ENCODE results near the gene OXNAD1.

The OXNAD1 gene, protein sequence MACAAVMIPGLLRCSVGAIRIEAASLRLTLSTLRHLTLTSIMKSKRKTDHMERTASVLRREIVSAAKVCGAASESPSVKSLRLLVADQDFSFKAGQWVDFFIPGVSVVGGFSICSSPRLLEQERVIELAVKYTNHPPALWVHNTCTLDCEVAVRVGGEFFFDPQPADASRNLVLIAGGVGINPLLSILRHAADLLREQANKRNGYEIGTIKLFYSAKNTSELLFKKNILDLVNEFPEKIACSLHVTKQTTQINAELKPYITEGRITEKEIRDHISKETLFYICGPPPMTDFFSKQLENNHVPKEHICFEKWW

DNA sequence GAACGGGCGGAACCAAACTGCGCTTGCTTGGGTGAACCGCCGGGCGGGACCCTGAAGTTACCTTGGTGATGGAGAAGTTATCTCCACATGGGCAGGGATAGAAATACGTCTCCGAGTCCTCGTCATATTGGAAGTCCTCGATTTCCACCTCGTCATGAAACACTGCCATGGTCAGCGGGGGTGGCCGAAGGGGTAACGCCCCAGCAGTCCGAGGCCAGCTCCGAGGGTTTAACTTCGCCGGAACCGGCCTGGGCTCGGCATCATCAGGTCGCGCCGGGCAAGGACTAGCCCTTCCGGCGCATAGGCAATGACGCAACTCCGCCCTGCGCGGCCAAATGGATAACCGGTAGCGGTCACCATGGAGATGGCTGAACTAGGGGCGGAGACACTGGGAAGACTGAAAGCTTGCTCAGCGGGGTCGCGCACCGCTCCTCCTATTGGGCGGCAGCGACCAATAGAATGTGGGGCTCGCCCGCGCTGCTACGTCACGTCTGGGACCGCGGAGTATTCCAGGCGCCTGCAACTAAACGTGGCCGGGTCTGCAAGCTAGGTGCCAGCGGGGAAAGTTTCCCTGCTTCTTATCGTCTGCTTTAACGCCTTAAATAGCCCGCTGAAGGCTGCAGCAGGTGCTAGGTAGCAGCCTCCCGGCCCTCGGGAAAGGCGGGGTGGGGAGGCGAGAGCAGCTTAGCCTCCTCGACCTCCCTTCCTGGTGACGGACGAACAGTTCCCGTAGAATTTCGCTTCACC lies at the start of gene OXNAD1, which contains the start of gene DPH3:
Gene OXNAD1 (plus strand): TSS at position 505 of the 747 bp plus-strand sequence. CDS start 5,741 bp downstream, outside the sequence.
Gene DPH3 (minus strand): TSS at position 236 of the 747 bp plus-strand sequence. CDS start 67 bp downstream, at position 169.
- DNase-seq: peak; percentile 98

- DNase-seq: no peak
Measured at GRCh38 chr3:16216373-16216935, 48.6 kb upstream of the OXNAD1 start.

- no peak for DNase-seq
Measured at GRCh38 chr3:16219777-16220176, 45.2 kb upstream of the OXNAD1 start.

DNA sequence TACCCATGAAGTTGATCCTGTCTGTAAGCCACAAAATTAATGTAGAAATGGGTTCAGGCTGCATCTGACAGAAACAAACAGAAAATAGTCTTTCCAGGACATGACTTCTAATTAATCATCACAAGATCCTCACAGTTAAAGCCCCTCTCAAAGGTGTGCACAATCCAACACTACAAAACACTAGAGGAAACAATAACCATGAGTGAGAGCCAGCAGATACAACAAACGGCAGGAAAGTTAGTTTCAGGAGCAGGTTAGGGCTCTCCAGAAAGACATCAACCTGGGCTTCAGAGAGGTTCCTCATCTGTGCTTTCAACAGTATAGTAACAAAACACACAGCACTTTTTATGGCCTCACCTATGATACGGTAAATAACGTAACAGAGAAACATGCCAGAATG lies 43.0 kb upstream of the OXNAD1 start:
- no peak for DNase-seq

GRCh38 chr3:16222547-16222946 lies 42.5 kb upstream of the OXNAD1 start:
- no peak for DNase-seq

GRCh38 chr3:16224325-16224724 lies 40.7 kb upstream of the OXNAD1 start:
- no peak for DNase-seq

DNA sequence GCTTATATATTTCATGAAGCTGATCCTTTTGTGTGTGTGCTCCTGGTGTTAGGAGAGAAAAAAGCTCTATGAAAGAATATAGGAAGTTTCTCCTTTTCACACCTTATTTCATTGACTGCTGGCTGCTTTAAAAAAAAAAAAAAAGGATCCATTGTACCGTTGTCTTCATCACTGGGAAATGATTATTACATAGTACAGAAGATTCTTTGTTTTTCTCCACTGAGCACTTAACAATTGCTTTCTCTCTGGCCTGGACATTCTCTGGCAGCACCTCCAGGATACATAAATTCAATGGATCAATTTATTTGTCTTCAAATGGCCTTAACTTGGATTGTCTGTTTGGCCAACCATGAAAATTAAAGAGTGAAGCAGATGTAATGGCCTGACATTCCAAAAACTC lies 37.4 kb upstream of the OXNAD1 start:
- no peak for DNase-seq

DNA sequence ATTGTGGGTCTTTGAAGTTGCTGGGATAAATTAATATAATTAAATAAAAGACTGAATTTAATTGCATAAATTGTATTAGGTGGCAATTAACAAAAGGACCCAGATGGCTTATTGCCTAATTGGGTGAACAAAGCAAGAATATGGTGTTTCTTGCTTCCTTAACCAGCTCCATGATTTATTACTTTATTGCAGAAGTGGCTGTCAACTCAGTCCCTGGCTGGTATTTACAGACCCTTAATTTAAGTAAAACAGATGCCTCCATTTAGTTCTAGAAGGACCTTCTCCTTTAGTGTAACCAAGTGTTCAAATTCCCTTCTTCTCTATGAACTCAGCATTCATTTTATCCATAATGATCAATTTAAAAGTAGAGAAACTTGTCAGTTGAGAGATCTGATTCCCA lies 35.3 kb upstream of the OXNAD1 start:
- DNase-seq: no peak

DNA sequence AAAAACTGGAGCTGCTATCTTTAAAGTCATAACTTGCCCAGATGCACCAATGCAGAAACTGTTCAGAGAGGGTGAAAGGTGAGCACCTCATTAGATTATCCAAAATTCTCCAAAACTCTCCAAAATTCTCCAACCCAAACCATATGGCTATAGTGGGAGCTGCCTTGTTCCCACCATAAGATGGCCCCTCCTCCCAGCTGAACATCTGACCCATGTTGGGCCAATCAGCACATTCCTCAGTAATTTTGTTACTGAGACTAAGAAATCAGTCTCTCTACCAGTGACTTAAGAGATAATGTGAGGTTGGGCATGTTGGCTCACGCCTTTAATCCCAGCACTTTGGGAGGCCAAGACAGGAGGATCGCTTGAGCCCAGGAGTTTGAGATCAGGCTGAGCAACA lies 33.0 kb upstream of the OXNAD1 start:
- DNase-seq: no peak

- DNase-seq: no peak
Measured at GRCh38 chr3:16233806-16234205, 31.2 kb upstream of the OXNAD1 start.

DNA sequence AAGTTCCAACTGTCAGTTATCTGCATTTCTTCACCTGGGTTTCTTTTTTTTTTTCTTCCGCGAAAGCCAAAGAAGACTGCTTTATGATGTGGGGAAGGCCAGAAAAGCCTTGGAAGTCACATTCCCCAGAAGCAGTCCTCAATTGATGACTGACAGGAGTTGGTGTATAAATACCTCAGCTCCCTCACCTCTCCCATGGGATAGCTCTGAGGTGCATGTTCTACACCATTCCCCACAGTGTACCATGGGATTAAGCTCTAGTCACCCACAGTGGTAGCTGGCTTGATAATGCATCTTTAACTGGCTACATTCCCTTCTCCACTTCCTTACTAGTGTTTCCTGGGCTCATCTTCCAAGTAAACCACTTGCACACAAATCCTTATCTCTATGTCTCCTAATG lies 30.7 kb upstream of the OXNAD1 start:
- DNase-seq: no peak

GRCh38 chr3:16236030-16236639 lies 28.9 kb upstream of the OXNAD1 start:
- DNase-seq: no peak

- DNase-seq: no peak
Measured at GRCh38 chr3:16236856-16237393, 28.1 kb upstream of the OXNAD1 start.

- DNase-seq: no peak
Measured at GRCh38 chr3:16239086-16239770, 25.8 kb upstream of the OXNAD1 start.

GRCh38 chr3:16239780-16240179 lies 25.2 kb upstream of the OXNAD1 start:
- no peak for DNase-seq

DNA sequence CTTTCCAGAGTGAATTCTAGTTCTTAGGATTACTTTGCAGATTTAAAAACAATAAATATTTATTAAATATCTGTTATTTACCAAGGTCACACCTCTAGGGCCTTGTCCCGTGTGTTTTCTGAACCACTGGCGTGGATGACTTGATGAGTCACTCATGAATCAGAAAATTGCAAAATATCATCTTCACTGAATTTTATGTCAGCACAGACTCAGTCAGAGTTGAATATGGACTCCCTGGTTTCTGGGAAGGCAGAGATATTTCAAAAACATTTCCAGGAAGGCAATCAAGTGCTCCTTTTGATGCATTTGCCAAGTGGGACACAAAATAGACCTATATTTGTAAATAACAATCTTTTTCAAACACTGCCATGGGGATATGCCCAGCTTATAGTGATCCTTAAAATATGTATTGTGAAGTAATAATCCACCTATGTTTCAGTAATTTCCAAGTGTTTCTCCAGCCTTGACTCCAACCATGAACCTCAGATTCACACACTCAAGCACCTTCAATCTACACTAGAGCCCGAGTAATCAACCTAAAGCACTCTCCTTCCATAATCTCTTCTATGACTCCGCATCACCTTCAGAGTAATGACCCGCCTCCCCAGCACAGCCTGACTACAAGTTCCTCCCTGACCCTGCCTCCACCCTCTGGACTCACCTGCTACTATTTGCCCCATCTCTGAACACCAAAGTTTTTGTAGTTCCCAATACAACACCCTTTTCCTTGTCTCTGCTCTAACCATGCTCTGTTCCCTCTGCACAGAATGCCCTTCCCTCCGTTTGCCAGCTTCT lies 24.6 kb upstream of the OXNAD1 start:
- DNase-seq: no peak

DNA sequence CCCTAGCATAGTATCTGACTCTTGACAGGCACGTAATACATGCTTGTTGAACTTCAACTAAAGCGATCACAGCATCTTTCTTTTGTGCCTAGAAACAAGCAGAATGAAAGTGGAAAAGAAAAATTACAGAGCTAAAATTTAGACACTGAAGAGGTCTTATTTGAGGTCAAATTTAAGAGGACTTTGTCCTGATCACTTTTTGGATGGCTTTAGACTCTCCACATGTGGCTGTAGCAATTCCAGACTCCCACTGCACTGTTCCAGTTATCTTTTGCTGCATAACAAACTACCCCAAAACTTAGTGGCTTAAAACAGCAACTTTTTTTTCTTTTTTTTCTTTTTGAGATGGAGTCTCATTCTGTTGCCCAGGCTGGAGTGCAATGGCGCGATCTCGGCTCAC lies 23.8 kb upstream of the OXNAD1 start:
- DNase-seq: no peak

GRCh38 chr3:16242177-16242576 lies 22.8 kb upstream of the OXNAD1 start:
- no peak for DNase-seq

GRCh38 chr3:16243706-16244490 lies 21.1 kb upstream of the OXNAD1 start:
- DNase-seq: no peak

DNA sequence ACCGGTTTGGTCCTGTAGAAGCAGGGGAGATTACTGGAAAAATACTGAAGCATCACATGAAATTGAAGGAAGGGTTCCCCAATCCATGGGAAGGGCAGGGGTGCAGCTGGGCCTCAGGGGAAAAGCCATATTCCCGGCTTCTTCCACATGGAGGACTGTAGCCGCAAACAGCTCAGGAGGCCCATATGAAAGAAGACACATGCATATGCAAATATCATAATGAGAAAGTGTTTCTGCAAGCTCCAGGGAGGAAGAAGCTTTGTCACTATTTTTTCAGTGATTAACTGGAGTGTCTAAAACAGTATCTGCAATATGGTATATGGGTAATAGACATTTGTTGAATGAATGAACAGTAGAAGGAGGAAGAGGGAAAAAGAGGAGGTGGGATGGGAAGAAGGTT lies 19.4 kb upstream of the OXNAD1 start:
- DNase-seq: no peak

All from KG1 (cell line).